CD14-positive monocyte (primary cell): ENCODE measurements around the gene NKAIN2. TPM values are rescaled to one million over a fixed set of nuclear protein-coding genes. Genes with fewer than 3 reads are reported as not detected.

Source experiments
- DNase-seq, 3 donors: peaks; one replicate each; pipeline ENCODE4 v3.0.0-alpha.2; 2011 to 2022
- H2AFZ ChIP-seq: 2 replicates; pipeline ENCODE4 v1.6.0; 2012; ENCODE audit warnings: mild to moderate bottlenecking, low read depth, low read length, inconsistent platforms; ENCODE audit not compliant: insufficient read depth, poor library complexity, severe bottlenecking
- H3K27ac ChIP-seq, 2 donors: 1 replicate in 1 of 2; 2 replicates in 1 of 2; pipeline ENCODE4 v1.5.1; 2012 to 2013; ENCODE audit warnings: low read length in 2 of 2, control low read depth in 1 of 2, inconsistent platforms in 1 of 2, low read depth in 1 of 2, mild to moderate bottlenecking in 1 of 2
- H3K27me3 ChIP-seq, 2 donors: one replicate each; pipeline versions ENCODE4 v1.6.0 to v1.6.1; 2011 to 2013; ENCODE audit warnings: low read length in 2 of 2; ENCODE audit not compliant: control insufficient read depth in 2 of 2, insufficient read depth in 2 of 2
- H3K36me3 ChIP-seq, 2 donors: replicated peaks in 1 of 2; 1 replicate in 1 of 2; 2 replicates in 1 of 2; pipeline versions ENCODE4 v1.5.1 to v1.6.1; 2012 to 2013; ENCODE audit warnings: low read length in 2 of 2, control low read depth in 1 of 2, inconsistent platforms in 1 of 2, mild to moderate bottlenecking in 1 of 2; ENCODE audit not compliant: insufficient read depth in 2 of 2, control insufficient read depth in 1 of 2
- H3K4me1 ChIP-seq, 2 donors: 1 replicate in 1 of 2; 2 replicates in 1 of 2; pipeline versions ENCODE4 v1.5.1 to v1.6.1; 2012 to 2013; ENCODE audit warnings: low read length in 2 of 2, control low read depth in 1 of 2, inconsistent platforms in 1 of 2, mild to moderate bottlenecking in 1 of 2, moderate library complexity in 1 of 2; ENCODE audit not compliant: insufficient read depth in 2 of 2, control insufficient read depth in 1 of 2
- H3K4me2 ChIP-seq: replicated peaks from 2 replicates; pipeline ENCODE3; 2012; ENCODE audit warnings: low read length, moderate library complexity, mild to moderate bottlenecking; ENCODE audit not compliant: poor library complexity, severe bottlenecking; ENCODE audit errors: extremely low read depth
- H3K4me3 ChIP-seq, 3 experiments: fragments of 200-600 bp in 1 of 3; sonication (generic) in 1 of 3; replicated peaks in 1 of 3; 1 replicate in 2 of 3; 2 replicates in 1 of 3; pipeline ENCODE4 v1.5.1; 2011 to 2013; ENCODE audit warnings: low read length in 3 of 3, mild to moderate bottlenecking in 3 of 3, control low read depth in 2 of 3, low read depth in 2 of 3, inconsistent platforms in 1 of 3, moderate library complexity in 1 of 3
- H3K79me2 ChIP-seq: 2 replicates; pipeline ENCODE4 v1.6.0; 2012; ENCODE audit warnings: mild to moderate bottlenecking, control low read depth, inconsistent platforms, low read length, moderate library complexity; ENCODE audit not compliant: insufficient read depth
- H3K9ac ChIP-seq: 2 replicates; pipeline ENCODE4 v1.6.0; 2017; ENCODE audit warnings: low read length, mild to moderate bottlenecking; ENCODE audit not compliant: insufficient read depth, poor library complexity, severe bottlenecking
- H3K9me3 ChIP-seq, 2 donors: replicated peaks in 1 of 2; 1 replicate in 1 of 2; 2 replicates in 1 of 2; pipeline versions ENCODE4 v1.5.1 to v1.6.1; 2012 to 2013; ENCODE audit warnings: low read length in 2 of 2, control low read depth in 1 of 2; ENCODE audit not compliant: control insufficient read depth in 1 of 2, insufficient read depth in 1 of 2
- H4K20me1 ChIP-seq: 2 replicates; pipeline ENCODE4 v1.6.0; 2012; ENCODE audit warnings: mild to moderate bottlenecking, low read length, control low read depth, moderate library complexity; ENCODE audit not compliant: insufficient read depth
- H3K27ac Mint-ChIP-seq, 7 donors: one replicate each; pipeline ENCODE4 v1.8.0; 2020; ENCODE audit warnings: mild to moderate bottlenecking in 7 of 7, mixed read lengths in 7 of 7, moderate library complexity in 6 of 7, inconsistent platforms in 2 of 7
- H3K27me3 Mint-ChIP-seq, 3 donors: one replicate each; pipeline ENCODE4 v1.8.0; 2021 to 2022; ENCODE audit warnings: low read depth in 3 of 3, mild to moderate bottlenecking in 3 of 3, mixed read lengths in 3 of 3, moderate library complexity in 3 of 3, inconsistent platforms in 1 of 3
- H3K36me3 Mint-ChIP-seq, 2 donors: one replicate each; pipeline ENCODE4 v1.8.0; 2020; ENCODE audit warnings: mixed read lengths in 2 of 2, inconsistent platforms in 1 of 2, mild to moderate bottlenecking in 1 of 2
- H3K4me1 Mint-ChIP-seq: one replicate; pipeline ENCODE4 v1.8.0; 2020; ENCODE audit warnings: mild to moderate bottlenecking, mixed read lengths
- H3K4me3 Mint-ChIP-seq, 2 donors: one replicate each; pipeline ENCODE4 v1.8.0; 2020; ENCODE audit warnings: mild to moderate bottlenecking in 2 of 2, mixed read lengths in 2 of 2, moderate library complexity in 1 of 2
- H3K9me3 Mint-ChIP-seq, 7 donors: one replicate each; pipeline ENCODE4 v1.8.0; 2020 to 2022; ENCODE audit warnings: mixed read lengths in 7 of 7, mild to moderate bottlenecking in 6 of 7, moderate library complexity in 6 of 7, inconsistent platforms in 2 of 7
- CTCF ChIP-seq: fragments of 200-600 bp; IDR thresholded peaks from one replicate; pipeline ENCODE4 v1.8.0; 2022; ENCODE audit warnings: antibody characterized with exemption, mild to moderate bottlenecking
- WGBS: methylation state at CpG from one replicate; pipeline ENCODE4 v1.1.5; 2013; ENCODE audit warnings: missing lambda C conversion rate; ENCODE audit not compliant: insufficient coverage; 5-methylcytosine and 5-hydroxymethylcytosine counted together
- intact Hi-C, 2 donors: fragments of 100-400 bp; cut with micrococcal nuclease; formaldehyde crosslinking; loops; one replicate each; pipeline versions ENCODE4 v1.15.0 to v1.15.1; 2023
- polyA plus RNA-seq, 3 donors: library from polyadenylated mRNA; depleted of rRNA in 1 of 3; unstranded in 2 of 3; stranded (reverse) in 1 of 3; fragments of 300-500 nt in 2 of 3; fragments of >200 nt in 1 of 3; fragmentation: Illumina TruSeq in 2 of 3; gene quantifications; 1 replicate in 2 of 3; 2 replicates in 1 of 3; pipeline ENCODE4 v1.2.3, GENCODE V29; 2012 to 2021

The NKAIN2 gene
- polyA plus RNA-seq, 3 donors = not detected

- intact Hi-C loops = no loop called here
- Mint-ChIP-seq H3K36me3 (no peaks in the 10 kb centered on the region), H3K27me3 (peaks cover 0 to 2% (median 0%) of the 10 kb centered on the region in 3 donors), H3K27ac (no peak overlapping the region), H3K9me3 (peaks cover 0 to 4% (median 0%) of the 10 kb centered on the region in 7 donors), H3K4me1 (no peaks in the 10 kb centered on the region), H3K4me3 (no peak overlapping the region)
- no peak overlapping the region for H3K4me3 ChIP-seq
- H3K27ac ChIP-seq = no peak overlapping the region
- H3K36me3 ChIP-seq = no peaks in the 10 kb centered on the region
- H3K9me3 ChIP-seq = no peaks in the 10 kb centered on the region
- TF ChIP-seq CTCF = no peak
- no peaks in the 10 kb centered on the region for H3K4me1 ChIP-seq
- H3K4me2 ChIP-seq = no peak overlapping the region
- DNase-seq = no peak
- no peaks in the 10 kb centered on the region for H4K20me1 ChIP-seq
- H3K79me2 ChIP-seq = no peaks in the 10 kb centered on the region
- H2AFZ ChIP-seq = no peak overlapping the region
- no peaks in the 10 kb centered on the region for H3K27me3 ChIP-seq
- no peak overlapping the region for H3K9ac ChIP-seq
Measured at GRCh38 chr6:124470803-124471202, 667.1 kb downstream of the NKAIN2 start.

GRCh38 chr6:124475176-124475575 lies 671.5 kb downstream of the NKAIN2 start:
- Histone ChIP-seq H3K27ac (no peak overlapping the region), H3K36me3 (no peaks in the 10 kb centered on the region), H3K4me1 (no peaks in the 10 kb centered on the region), H3K4me2 (no peak overlapping the region), H3K79me2 (no peaks in the 10 kb centered on the region), H3K9ac (no peak overlapping the region), H3K9me3 (no peaks in the 10 kb centered on the region), H4K20me1 (no peaks in the 10 kb centered on the region), H3K27me3 (no peaks in the 10 kb centered on the region), H2AFZ (no peak overlapping the region), H3K4me3 (no peak overlapping the region)
- H3K4me1 Mint-ChIP-seq = peaks cover 2% of the 10 kb centered on the region
- intact Hi-C loops = no loop called here
- H3K27me3 Mint-ChIP-seq = no peaks in the 10 kb centered on the region
- no peaks in the 10 kb centered on the region for H3K36me3 Mint-ChIP-seq
- 75% methylated on average over 1 of the region's 1 CpG for WGBS
- TF ChIP-seq CTCF = no peak
- peaks cover 0 to 3% (median 0%) of the 10 kb centered on the region in 7 donors for H3K9me3 Mint-ChIP-seq
- no peak for DNase-seq
- H3K4me3 Mint-ChIP-seq = no peak overlapping the region
- H3K27ac Mint-ChIP-seq = no peak overlapping the region
